ENCODE data around the gene CLSTN1. TPM values are rescaled to one million over a fixed set of nuclear protein-coding genes. Genes with fewer than 3 reads are reported as not detected.
A peak's percentile ranks its signal among the peaks of the same experiment; 100 is the strongest.

CLSTN1 gene
- polyA plus RNA-seq, 2 donors, result 45.8 to 55.4 TPM

GRCh38 chr1:9835758-9836631 is 12.2 kb upstream of the CLSTN1 start:
- Histone ChIP-seq H3K36me3 (ENCODE audit: control insufficient read depth in 2 of 2, insufficient read depth in 2 of 2, low read length in 1 of 2) (no peaks in the 10 kb centered on the region), H3K9me3 (ENCODE audit: control insufficient read depth in 2 of 2, insufficient read depth in 1 of 2, low read depth in 1 of 2, low read length in 1 of 2) (no peaks in the 10 kb centered on the region), H3K4me1 (ENCODE audit: control insufficient read depth in 2 of 2, insufficient read depth in 2 of 2, low read length in 1 of 2) (peaks cover 3 to 18% of the 10 kb centered on the region in 2 donors), H3K4me3 (ENCODE audit: low read depth in 1 of 2, low read length in 2 of 2) (no peak overlapping the region), H3K27me3 (ENCODE audit: control insufficient read depth in 1 of 2, insufficient read depth in 2 of 2, low read length in 2 of 2) (no peaks in the 10 kb centered on the region), H3K27ac (ENCODE audit: low read depth in 2 of 2, low read length in 1 of 2) (peak overlapping the region; percentile 77 to 79)
- 38 to 44% methylated on average over 14 to 15 of the region's 15 CpGs for WGBS, 2 donors

- Histone ChIP-seq H3K27ac (ENCODE audit: low read depth in 2 of 2, low read length in 1 of 2) (peak overlapping the region; percentile 77 to 79), H3K4me3 (ENCODE audit: low read depth in 1 of 2, low read length in 2 of 2) (no peak overlapping the region), H3K9me3 (ENCODE audit: control insufficient read depth in 2 of 2, insufficient read depth in 1 of 2, low read depth in 1 of 2, low read length in 1 of 2) (no peaks in the 10 kb centered on the region), H3K4me1 (ENCODE audit: control insufficient read depth in 2 of 2, insufficient read depth in 2 of 2, low read length in 1 of 2) (peaks cover 3 to 18% of the 10 kb centered on the region in 2 donors), H3K36me3 (ENCODE audit: control insufficient read depth in 2 of 2, insufficient read depth in 2 of 2, low read length in 1 of 2) (no peaks in the 10 kb centered on the region), H3K27me3 (ENCODE audit: control insufficient read depth in 1 of 2, insufficient read depth in 2 of 2, low read length in 2 of 2) (no peaks in the 10 kb centered on the region)
- WGBS, 2 donors, result 38 to 50% methylated on average over 9 of the region's 9 CpGs
Observed at GRCh38 chr1:9835404-9835757, 11.6 kb upstream of the CLSTN1 start.

GRCh38 chr1:9833632-9834031 is 9.9 kb upstream of the CLSTN1 start:
- Histone ChIP-seq H3K36me3 (ENCODE audit: control insufficient read depth in 2 of 2, insufficient read depth in 2 of 2, low read length in 1 of 2) (no peaks in the 10 kb centered on the region), H3K27me3 (ENCODE audit: control insufficient read depth in 1 of 2, insufficient read depth in 2 of 2, low read length in 2 of 2) (no peaks in the 10 kb centered on the region), H3K9me3 (ENCODE audit: control insufficient read depth in 2 of 2, insufficient read depth in 1 of 2, low read depth in 1 of 2, low read length in 1 of 2) (no peaks in the 10 kb centered on the region), H3K4me3 (ENCODE audit: low read depth in 1 of 2, low read length in 2 of 2) (no peak overlapping the region), H3K27ac (ENCODE audit: low read depth in 2 of 2, low read length in 1 of 2) (no peak overlapping the region), H3K4me1 (ENCODE audit: control insufficient read depth in 2 of 2, insufficient read depth in 2 of 2, low read length in 1 of 2) (peaks cover 3 to 17% of the 10 kb centered on the region in 2 donors)
- 75 to 76% methylated on average over 3 of the region's 3 CpGs for WGBS, 2 donors

- 54 to 70% methylated on average over 24 of the region's 24 CpGs for WGBS, 2 donors
- no peak overlapping the region for H3K27ac ChIP-seq (ENCODE audit: low read depth in 2 of 2, low read length in 1 of 2)
- no peak overlapping the region for H3K4me3 ChIP-seq (ENCODE audit: low read depth in 1 of 2, low read length in 2 of 2)
Observed at GRCh38 chr1:9827558-9828185, 3.9 kb upstream of the CLSTN1 start.

GRCh38 chr1:9826616-9827015 is 2.9 kb upstream of the CLSTN1 start:
- H3K36me3 ChIP-seq (ENCODE audit: control insufficient read depth in 2 of 2, insufficient read depth in 2 of 2, low read length in 1 of 2), result no peaks in the 10 kb centered on the region
- no peaks in the 10 kb centered on the region for H3K9me3 ChIP-seq (ENCODE audit: control insufficient read depth in 2 of 2, insufficient read depth in 1 of 2, low read depth in 1 of 2, low read length in 1 of 2)
- peaks cover 2 to 13% of the 10 kb centered on the region in 2 donors for H3K4me1 ChIP-seq (ENCODE audit: control insufficient read depth in 2 of 2, insufficient read depth in 2 of 2, low read length in 1 of 2)
- 77 to 84% methylated on average over 3 of the region's 3 CpGs for WGBS, 2 donors
- no peaks in the 10 kb centered on the region for H3K27me3 ChIP-seq (ENCODE audit: control insufficient read depth in 1 of 2, insufficient read depth in 2 of 2, low read length in 2 of 2)
- H3K27ac ChIP-seq (ENCODE audit: low read depth in 2 of 2, low read length in 1 of 2), result no peak overlapping the region
- H3K4me3 ChIP-seq (ENCODE audit: low read depth in 1 of 2, low read length in 2 of 2), result no peak overlapping the region

More at GRCh38 chr1:9827558-9828185, 3.9 kb upstream of the CLSTN1 start:
- peaks cover 2 to 13% of the 10 kb centered on the region in 2 donors for H3K4me1 ChIP-seq (ENCODE audit: control insufficient read depth in 2 of 2, insufficient read depth in 2 of 2, low read length in 1 of 2)
- no peaks in the 10 kb centered on the region for H3K36me3 ChIP-seq (ENCODE audit: control insufficient read depth in 2 of 2, insufficient read depth in 2 of 2, low read length in 1 of 2)
- H3K27me3 ChIP-seq (ENCODE audit: control insufficient read depth in 1 of 2, insufficient read depth in 2 of 2, low read length in 2 of 2), result no peaks in the 10 kb centered on the region
- no peaks in the 10 kb centered on the region for H3K9me3 ChIP-seq (ENCODE audit: control insufficient read depth in 2 of 2, insufficient read depth in 1 of 2, low read depth in 1 of 2, low read length in 1 of 2)

- Histone ChIP-seq H3K4me3 (ENCODE audit: low read depth in 1 of 2, low read length in 2 of 2) (no peak overlapping the region), H3K9me3 (ENCODE audit: control insufficient read depth in 2 of 2, insufficient read depth in 1 of 2, low read depth in 1 of 2, low read length in 1 of 2) (no peaks in the 10 kb centered on the region), H3K27me3 (ENCODE audit: control insufficient read depth in 1 of 2, insufficient read depth in 2 of 2, low read length in 2 of 2) (no peaks in the 10 kb centered on the region), H3K27ac (ENCODE audit: low read depth in 2 of 2, low read length in 1 of 2) (peak overlapping the region; percentile 94 to 95), H3K4me1 (ENCODE audit: control insufficient read depth in 2 of 2, insufficient read depth in 2 of 2, low read length in 1 of 2) (peaks cover 2 to 13% of the 10 kb centered on the region in 2 donors), H3K36me3 (ENCODE audit: control insufficient read depth in 2 of 2, insufficient read depth in 2 of 2, low read length in 1 of 2) (no peaks in the 10 kb centered on the region)
- WGBS, 2 donors, result 74 to 78% methylated on average over 3 of the region's 3 CpGs
Observed at GRCh38 chr1:9826087-9826486, 2.3 kb upstream of the CLSTN1 start.

- Histone ChIP-seq H3K27ac (ENCODE audit: low read depth in 2 of 2, low read length in 1 of 2) (peak overlapping the region; percentile 94 to 95), H3K4me1 (ENCODE audit: control insufficient read depth in 2 of 2, insufficient read depth in 2 of 2, low read length in 1 of 2) (peaks cover 2 to 13% of the 10 kb centered on the region in 2 donors), H3K9me3 (ENCODE audit: control insufficient read depth in 2 of 2, insufficient read depth in 1 of 2, low read depth in 1 of 2, low read length in 1 of 2) (no peaks in the 10 kb centered on the region), H3K27me3 (ENCODE audit: control insufficient read depth in 1 of 2, insufficient read depth in 2 of 2, low read length in 2 of 2) (no peaks in the 10 kb centered on the region), H3K36me3 (ENCODE audit: control insufficient read depth in 2 of 2, insufficient read depth in 2 of 2, low read length in 1 of 2) (no peaks in the 10 kb centered on the region), H3K4me3 (ENCODE audit: low read depth in 1 of 2, low read length in 2 of 2) (peak overlapping the region in 1 of 2 donors; percentile 91)
- 11 to 15% methylated on average over 17 of the region's 17 CpGs for WGBS, 2 donors
Observed at GRCh38 chr1:9825093-9826074, 1.6 kb upstream of the CLSTN1 start.

- peak overlapping the region; percentile 56 to 91 for H3K4me3 ChIP-seq (ENCODE audit: low read depth in 1 of 2, low read length in 2 of 2)
- H3K27ac ChIP-seq (ENCODE audit: low read depth in 2 of 2, low read length in 1 of 2), result peak overlapping the region; percentile 94 to 95
- peaks cover 2 to 13% of the 10 kb centered on the region in 2 donors for H3K4me1 ChIP-seq (ENCODE audit: control insufficient read depth in 2 of 2, insufficient read depth in 2 of 2, low read length in 1 of 2)
- 18 to 23% methylated on average over 12 of the region's 12 CpGs for WGBS, 2 donors
- H3K9me3 ChIP-seq (ENCODE audit: control insufficient read depth in 2 of 2, insufficient read depth in 1 of 2, low read depth in 1 of 2, low read length in 1 of 2), result no peaks in the 10 kb centered on the region
- no peaks in the 10 kb centered on the region for H3K36me3 ChIP-seq (ENCODE audit: control insufficient read depth in 2 of 2, insufficient read depth in 2 of 2, low read length in 1 of 2)
- no peaks in the 10 kb centered on the region for H3K27me3 ChIP-seq (ENCODE audit: control insufficient read depth in 1 of 2, insufficient read depth in 2 of 2, low read length in 2 of 2)
Observed at GRCh38 chr1:9824702-9825089, 931 bp upstream of the CLSTN1 start.

GRCh38 chr1:9823693-9823942 is 147 bp downstream of the CLSTN1 start:
- Histone ChIP-seq H3K36me3 (ENCODE audit: control insufficient read depth in 2 of 2, insufficient read depth in 2 of 2, low read length in 1 of 2) (no peaks in the 10 kb centered on the region), H3K27ac (ENCODE audit: low read depth in 2 of 2, low read length in 1 of 2) (peak overlapping the region; percentile 91 to 95), H3K4me3 (ENCODE audit: low read depth in 1 of 2, low read length in 2 of 2) (peak overlapping the region; percentile 91 to 96), H3K27me3 (ENCODE audit: control insufficient read depth in 1 of 2, insufficient read depth in 2 of 2, low read length in 2 of 2) (no peaks in the 10 kb centered on the region), H3K4me1 (ENCODE audit: control insufficient read depth in 2 of 2, insufficient read depth in 2 of 2, low read length in 1 of 2) (peaks cover 2 to 13% of the 10 kb centered on the region in 2 donors), H3K9me3 (ENCODE audit: control insufficient read depth in 2 of 2, insufficient read depth in 1 of 2, low read depth in 1 of 2, low read length in 1 of 2) (no peaks in the 10 kb centered on the region)
- WGBS, 2 donors, result 0% methylated on average over 24 to 40 of the region's 40 CpGs
